A673 (cell line): Measurements from ENCODE around the gene THSD4.

ENCODE experiments used
- CTCF ChIP-seq: fragments of 300-800, 200-600 bp; sonication (generic); conservative IDR thresholded peaks from 2 replicates; pipeline ENCODE4 v1.5.1; 2017; ENCODE audit warnings: low read depth, mild to moderate bottlenecking, antibody characterized with exemption, low read length, moderate library complexity, mixed read lengths
- EZH2 ChIP-seq: fragments of 200-600 bp; sonication (generic); IDR thresholded peaks from 2 replicates; pipeline ENCODE4 v1.6.1; 2017; ENCODE audit warnings: borderline replicate concordance, low read depth, mild to moderate bottlenecking, mixed read lengths, antibody characterized with exemption, low read length; ENCODE audit not compliant: poor library complexity, severe bottlenecking

- TF ChIP-seq CTCF (no peak), EZH2 (no peak)
Observed at GRCh38 chr15:71547011-71547410, 431.7 kb downstream of the THSD4 start.
